GDM1 (cell line): ENCODE data around the gene GDE1.
"Not testable (repeated sequence)": the region's sequence is repeated elsewhere in the genome, so short reads cannot be mapped to it uniquely, and the experiment has no call there.

Experiments used
- DNase-seq: peaks from one replicate; lab custom pipeline; 2025; lab: John Stamatoyannopoulos, UW

Gene GDE1

GRCh38 chr16:19521471-19522396 lies at the start of gene GDE1:
Gene GDE1, minus strand, starts transcription at chr16:19522098. Its CDS starts 134 bp downstream, at chr16:19521964.
- DNase-seq: peak; percentile 86

- no peak for DNase-seq
Observed at GRCh38 chr16:19567560-19567959, 45.7 kb upstream of the GDE1 start.

- DNase-seq: no peak
Observed at GRCh38 chr16:19566362-19566761, 44.5 kb upstream of the GDE1 start.

- no peak for DNase-seq
Observed at GRCh38 chr16:19563377-19563776, 41.5 kb upstream of the GDE1 start.

GRCh38 chr16:19560078-19560477 lies 38.2 kb upstream of the GDE1 start:
- no peak for DNase-seq

GRCh38 chr16:19559242-19559910 lies 37.5 kb upstream of the GDE1 start:
- peak; percentile 14 for DNase-seq

GRCh38 chr16:19555938-19556771 lies 34.3 kb upstream of the GDE1 start:
- peak; percentile 64 for DNase-seq

GRCh38 chr16:19555186-19555937 lies 33.5 kb upstream of the GDE1 start, which contains the start of gene VPS35L:
Gene VPS35L, plus strand, starts transcription at chr16:19555703. Its CDS starts 27 bp downstream, at chr16:19555730.
- DNase-seq: peak; percentile 97

GRCh38 chr16:19549673-19550072 lies 27.8 kb upstream of the GDE1 start:
- DNase-seq: no peak

GRCh38 chr16:19548144-19548543 lies 26.2 kb upstream of the GDE1 start:
- DNase-seq: no peak

- not testable (repeated sequence) for DNase-seq
Observed at GRCh38 chr16:19543278-19543996, 21.5 kb upstream of the GDE1 start.

GRCh38 chr16:19542138-19542821 lies 20.4 kb upstream of the GDE1 start:
- no peak for DNase-seq

- no peak for DNase-seq
Observed at GRCh38 chr16:19540241-19540970, 18.5 kb upstream of the GDE1 start.

GRCh38 chr16:19532601-19533000 lies 10.7 kb upstream of the GDE1 start:
- no peak for DNase-seq

GRCh38 chr16:19528666-19529065 lies 6.8 kb upstream of the GDE1 start:
- DNase-seq: no peak

GRCh38 chr16:19527161-19527560 lies 5.3 kb upstream of the GDE1 start:
- DNase-seq: no peak

GRCh38 chr16:19525385-19525723 lies 3.5 kb upstream of the GDE1 start:
- DNase-seq: no peak

GRCh38 chr16:19524616-19525384 lies 2.9 kb upstream of the GDE1 start:
- DNase-seq: no peak

- DNase-seq: no peak
Observed at GRCh38 chr16:19524356-19524615, 2.4 kb upstream of the GDE1 start.
